Stimulated activated CD8-positive, alpha-beta memory T cell treated with anti-CD3 and anti-CD28 coated beads, Interleukin-7, amount 100 ng/mL, for 4 hours (primary cell): ENCODE data around the gene SCN4A.
"Not testable (repeated sequence)": the region's sequence is repeated elsewhere in the genome, so short reads cannot be mapped to it uniquely, and the experiment has no call there.

Experiments used
- DNase-seq, 2 donors: peaks; one replicate each; pipeline ENCODE4 v3.0.0-alpha.2; 2020; ENCODE audit warnings: low read depth in 2 of 2

SCN4A gene

GRCh38 chr17:63972796-63973195 lies at the start of gene SCN4A:
Gene SCN4A, minus strand, starts transcription at chr17:63972918. Its CDS starts 77 bp downstream, at chr17:63972841.
- no peak for DNase-seq

- peak; percentile 85 to 88 for DNase-seq
These were observed 47.5 kb upstream of the SCN4A start, which contains the start of gene ICAM2 for GRCh38 chr17:64020056-64020766. Gene ICAM2, minus strand, starts transcription at chr17:64020633. Its CDS starts 13,942 bp downstream, at chr17:64006691.

GRCh38 chr17:64019551-64019961 lies 46.8 kb upstream of the SCN4A start:
- DNase-seq = not testable (repeated sequence)

GRCh38 chr17:64017381-64017980 lies 44.8 kb upstream of the SCN4A start:
- no peak for DNase-seq

GRCh38 chr17:64016974-64017373 lies 44.3 kb upstream of the SCN4A start:
- no peak for DNase-seq

- no peak for DNase-seq
These were observed 43.6 kb upstream of the SCN4A start for GRCh38 chr17:64016231-64016784.

- no peak for DNase-seq
These were observed 42.7 kb upstream of the SCN4A start for GRCh38 chr17:64015447-64015846.

GRCh38 chr17:64009571-64010402 lies 37.1 kb upstream of the SCN4A start:
- no peak for DNase-seq

- DNase-seq = no peak
These were observed 36.1 kb upstream of the SCN4A start for GRCh38 chr17:64008830-64009229.

- no peak for DNase-seq
These were observed 35.6 kb upstream of the SCN4A start for GRCh38 chr17:64008346-64008745.

- DNase-seq = no peak
These were observed 35.1 kb upstream of the SCN4A start for GRCh38 chr17:64007838-64008282.

GRCh38 chr17:64007089-64007837 lies 34.5 kb upstream of the SCN4A start:
- not testable (repeated sequence) for DNase-seq

- DNase-seq = no peak
These were observed 33.8 kb upstream of the SCN4A start for GRCh38 chr17:64006361-64007088.

GRCh38 chr17:64005734-64006167 lies 33.0 kb upstream of the SCN4A start:
- no peak for DNase-seq

- no peak for DNase-seq
These were observed 32.4 kb upstream of the SCN4A start for GRCh38 chr17:64004903-64005733.

GRCh38 chr17:64004218-64004770 lies 31.6 kb upstream of the SCN4A start:
- no peak for DNase-seq

- no peak for DNase-seq
These were observed 30.9 kb upstream of the SCN4A start for GRCh38 chr17:64003526-64004121.

GRCh38 chr17:64002658-64003525 lies 30.2 kb upstream of the SCN4A start:
- DNase-seq = no peak
